PFSK-1 (cell line): ENCODE results near the gene TNFAIP8.

Experiments used
- POLR2AphosphoS5 ChIP-seq: IDR thresholded peaks from 2 replicates; pipeline ENCODE4 v1.6.1; 2012; ENCODE audit warnings: low read depth, mild to moderate bottlenecking, control low read depth, low read length, moderate library complexity
- TAF1 ChIP-seq: IDR thresholded peaks from 2 replicates; pipeline ENCODE4 v1.6.1; 2012; ENCODE audit warnings: low read length, control low read depth, borderline replicate concordance; ENCODE audit not compliant: insufficient read depth

- TF ChIP-seq POLR2AphosphoS5 (no peak), TAF1 (no peak)
Measured at GRCh38 chr5:119345861-119346260, 10.0 kb upstream of the TNFAIP8 start.
